IMR-90 (cell line): ENCODE data around the gene LHFPL3. TPM values are rescaled to one million over a fixed set of nuclear protein-coding genes. Genes with fewer than 3 reads are reported as not detected.

ENCODE experiments used
- ATAC-seq: fragments of 200-7000 bp; cut with Tn5 transposase; 2 replicates; pipeline ENCODE4 v1.9.1; 2020; ENCODE audit warnings: low read depth, mild to moderate bottlenecking, moderate library complexity
- BruUV-seq: library from RNA; stranded (reverse); fragments of 400-500 nt; replicated peaks from 2 replicates; lab custom pipeline; 2021; lab: Mats Ljungman, UMichigan
- CTCF ChIA-PET: fragments of 300-600 bp; formaldehyde crosslinking; extraction: SDS; loops from one replicate; lab custom pipeline; 2021; ENCODE audit warnings: antibody characterized with exemption; lab: Yijun Ruan, JAX
- POLR2A ChIA-PET: fragments of 300-600 bp; sonication (Branson Sonifier 250); formaldehyde crosslinking; loops from one replicate; lab custom pipeline; 2022; ENCODE audit warnings: antibody characterized with exemption; ENCODE audit not compliant: unreplicated experiment; lab: Charles Lee
- DNase-seq: peaks from one replicate; pipeline ENCODE4 v3.0.0; 2013
- H2AFZ ChIP-seq: replicated peaks from 2 replicates; pipeline ENCODE3; 2013; ENCODE audit warnings: low read length, mild to moderate bottlenecking; ENCODE audit not compliant: poor library complexity
- H2AK5ac ChIP-seq: 2 replicates; pipeline ENCODE4 v1.6.1; 2013; ENCODE audit warnings: low read depth, low read length, inconsistent platforms
- H2AK9ac ChIP-seq: replicated peaks from 2 replicates; pipeline ENCODE3; 2013; ENCODE audit warnings: mild to moderate bottlenecking, low read depth, low read length, moderate library complexity; ENCODE audit not compliant: poor library complexity
- H2BK120ac ChIP-seq: 2 replicates; pipeline ENCODE4 v1.6.1; 2013; ENCODE audit warnings: low read depth, low read length, inconsistent platforms
- H2BK15ac ChIP-seq: 3 replicates; pipeline ENCODE4 v1.6.1; 2013; ENCODE audit warnings: low read depth, low read length, inconsistent platforms
- H2BK20ac ChIP-seq: 2 replicates; pipeline ENCODE4 v1.6.1; 2013; ENCODE audit warnings: low read depth, mild to moderate bottlenecking, inconsistent platforms, low read length, moderate library complexity
- H2BK5ac ChIP-seq: 2 replicates; pipeline ENCODE4 v1.6.1; 2013; ENCODE audit warnings: mild to moderate bottlenecking, low read depth, low read length, inconsistent platforms; ENCODE audit not compliant: poor library complexity, severe bottlenecking
- H3K14ac ChIP-seq: replicated peaks from 2 replicates; pipeline ENCODE4 v1.6.1; 2013; ENCODE audit warnings: low read depth, low read length, inconsistent platforms
- H3K18ac ChIP-seq: 2 replicates; pipeline ENCODE4 v1.6.1; 2013; ENCODE audit warnings: low read depth, low read length, control low read depth
- H3K23ac ChIP-seq: 2 replicates; pipeline ENCODE4 v1.6.1; 2013; ENCODE audit warnings: low read depth, low read length, inconsistent platforms
- H3K27ac ChIP-seq: 2 replicates; pipeline ENCODE4 v1.5.1; 2013; ENCODE audit warnings: mild to moderate bottlenecking, control low read depth, low read length; ENCODE audit not compliant: insufficient read depth
- H3K27me3 ChIP-seq: 2 replicates; pipeline ENCODE4 v1.6.1; 2013; ENCODE audit warnings: low read length; ENCODE audit not compliant: control insufficient read depth, insufficient read depth
- H3K36me3 ChIP-seq: 2 replicates; pipeline ENCODE4 v1.6.1; 2013; ENCODE audit warnings: low read length, mixed read lengths; ENCODE audit not compliant: control insufficient read depth, insufficient read depth
- H3K4ac ChIP-seq: 2 replicates; pipeline ENCODE4 v1.6.1; 2013; ENCODE audit warnings: low read depth, low read length, inconsistent platforms
- H3K4me1 ChIP-seq: 2 replicates; pipeline ENCODE4 v1.6.1; 2013; ENCODE audit warnings: low read length, mixed read lengths; ENCODE audit not compliant: control insufficient read depth, insufficient read depth
- H3K4me2 ChIP-seq: 2 replicates; pipeline ENCODE4 v1.6.1; 2013; ENCODE audit warnings: low read depth, mild to moderate bottlenecking, control low read depth, low read length, moderate library complexity
- H3K4me3 ChIP-seq: 2 replicates; pipeline ENCODE4 v1.5.1; 2013; ENCODE audit warnings: low read depth, mild to moderate bottlenecking, control low read depth, low read length, moderate library complexity; ENCODE audit not compliant: insufficient read depth
- H3K56ac ChIP-seq: 2 replicates; pipeline ENCODE4 v1.6.1; 2013; ENCODE audit warnings: low read length, inconsistent platforms; ENCODE audit not compliant: insufficient read depth; ENCODE audit errors: extremely low read depth
- H3K79me1 ChIP-seq, 2 experiments: 2 replicates each; pipeline ENCODE4 v1.6.1; 2013; ENCODE audit warnings: low read length in 2 of 2, inconsistent platforms in 1 of 2, low read depth in 1 of 2
- H3K9ac ChIP-seq: 2 replicates; pipeline ENCODE4 v1.6.1; 2013; ENCODE audit warnings: low read depth, low read length, control low read depth
- H3K9me1 ChIP-seq: 2 replicates; pipeline ENCODE4 v1.6.1; 2013; ENCODE audit warnings: low read length, inconsistent platforms; ENCODE audit not compliant: insufficient read depth
- H3K9me3 ChIP-seq: 2 replicates; pipeline ENCODE4 v1.6.1; 2013; ENCODE audit warnings: low read length; ENCODE audit not compliant: control insufficient read depth, insufficient read depth
- H4K20me1 ChIP-seq: 2 replicates; pipeline ENCODE4 v1.6.1; 2013; ENCODE audit warnings: low read length, inconsistent platforms; ENCODE audit not compliant: insufficient read depth
- H4K5ac ChIP-seq: 2 replicates; pipeline ENCODE4 v1.6.1; 2013; ENCODE audit warnings: mild to moderate bottlenecking, low read depth, low read length, control low read depth
- H4K8ac ChIP-seq, 2 experiments: 2 replicates each; pipeline ENCODE4 v1.6.1; 2013; ENCODE audit warnings: low read depth in 2 of 2, low read length in 2 of 2, control low read depth in 1 of 2, inconsistent platforms in 1 of 2
- H4K91ac ChIP-seq: 2 replicates; pipeline ENCODE4 v1.6.1; 2013; ENCODE audit warnings: low read depth, low read length, inconsistent platforms; ENCODE audit not compliant: insufficient read depth
- BHLHE40 ChIP-seq: fragments of 150-350 bp; IDR thresholded peaks from 2 replicates; pipeline ENCODE4 v1.6.1; 2016; ENCODE audit warnings: mild to moderate bottlenecking, low read depth, low read length
- CHD1 ChIP-seq: IDR thresholded peaks from 2 replicates; pipeline ENCODE4 v1.6.1; 2012; ENCODE audit warnings: low read depth, low read length, improper control_type of control experiment
- FOS ChIP-seq: fragments of 150-350 bp; IDR thresholded peaks from 2 replicates; pipeline ENCODE4 v1.6.1; 2016; ENCODE audit warnings: low read depth, low read length
- MXI1 ChIP-seq: IDR thresholded peaks from 2 replicates; pipeline ENCODE4 v1.6.1; 2012; ENCODE audit warnings: low read depth, mild to moderate bottlenecking, low read length, moderate library complexity, borderline replicate concordance
- RFX5 ChIP-seq: IDR thresholded peaks from 2 replicates; pipeline ENCODE4 v1.8.0; 2012; ENCODE audit warnings: low read depth, mild to moderate bottlenecking, low read length, moderate library complexity
- SMC3 ChIP-seq: fragments of 150-350 bp; IDR thresholded peaks from 2 replicates; pipeline ENCODE4 v1.6.1; 2016; ENCODE audit warnings: low read depth, mild to moderate bottlenecking, antibody characterized with exemption, low read length, moderate library complexity
- WGBS, 2 experiments: methylation state at CpG; one replicate each; pipeline versions ENCODE4 v1.1.5 to v1.1.7; 2013; ENCODE audit warnings: missing lambda C conversion rate in 2 of 2; ENCODE audit not compliant: insufficient read length in 1 of 2; ENCODE audit errors: extremely low coverage in 2 of 2; 5-methylcytosine and 5-hydroxymethylcytosine counted together
- dilution Hi-C: fragments of 300-500 bp; cut with HindIII; formaldehyde crosslinking; loops from one replicate; pipeline ENCODE4 v1.14.3; 2018; ENCODE audit warnings: low sequenced_read_pairs; ENCODE audit not compliant: unreplicated experiment
- in situ Hi-C: fragments of 300-500 bp; cut with MboI; formaldehyde crosslinking; loops from 3 replicates; pipeline ENCODE4 v1.14.3; 2019; ENCODE audit warnings: low sequenced_read_pairs, inconsistent platforms, mixed read lengths
- intact Hi-C: fragments of 100-400 bp; cut with micrococcal nuclease; formaldehyde crosslinking; loops from 2 replicates; pipeline ENCODE4 v1.10.0; 2022
- polyA plus RNA-seq, 3 experiments: library from polyadenylated mRNA; depleted of rRNA; stranded (reverse); fragments of >200 nt; gene quantifications; 2 replicates each; pipeline ENCODE4 v1.2.3, GENCODE V29; 2012; ENCODE audit warnings: low replicate concordance in 1 of 3
- total RNA-seq: library from RNA; depleted of rRNA; stranded (reverse); fragments of >200 nt; gene quantifications from 2 replicates; pipeline ENCODE4 v1.2.3, GENCODE V29; 2012

The LHFPL3 gene
- total and polyA plus RNA-seq, 2 of the 4 experiments (the other 2 are of a cell fraction): not detected

GRCh38 chr7:104855861-104856260 is 527.5 kb downstream of the LHFPL3 start:
- in situ Hi-C loops: no loop called here
- Histone ChIP-seq H4K20me1 (no peaks in the 10 kb centered on the region), H3K9ac (no peak overlapping the region), H2BK20ac (no peak overlapping the region), H2BK5ac (no peak overlapping the region), H2AK9ac (no peak overlapping the region), H3K14ac (no peak overlapping the region), H3K27ac (no peak overlapping the region), H3K18ac (no peak overlapping the region), H4K5ac (no peak overlapping the region), H2BK120ac (no peak overlapping the region), H3K4me2 (no peak overlapping the region), H3K36me3 (no peaks in the 10 kb centered on the region), H4K8ac (no peak overlapping the region), H3K9me1 (no peaks in the 10 kb centered on the region), H3K4ac (no peak overlapping the region), H2BK15ac (no peak overlapping the region), H3K23ac (no peak overlapping the region), H3K27me3 (peaks cover 19% of the 10 kb centered on the region), H3K4me1 (no peaks in the 10 kb centered on the region), H3K4me3 (no peak overlapping the region), H4K91ac (no peak overlapping the region), H2AK5ac (no peak overlapping the region), H2AFZ (no peak overlapping the region), H3K79me1 (no peaks in the 10 kb centered on the region), H3K56ac (no peak overlapping the region), H3K9me3 (no peaks in the 10 kb centered on the region)
- CTCF ChIA-PET: no interaction called here
- DNase-seq (no peak), ATAC-seq (no peak)
- POLR2A ChIA-PET: no interaction called here
- intact Hi-C loops: no loop called here
- dilution Hi-C loops: no loop called here
- WGBS, 2 experiments: 80% methylated on average over 1 of the region's 2 CpGs; no CpG with 5 or more reads in 1 of the 2 experiments
- TF ChIP-seq CHD1 (no peak), SMC3 (no peak), BHLHE40 (no peak), RFX5 (no peak), MXI1 (no peak), FOS (no peak)
- no TSS peak for BruUV-seq
